ENCODE measurements around the gene TP63. TPM values are rescaled to one million over a fixed set of nuclear protein-coding genes. Genes with fewer than 3 reads are reported as not detected.
"Not testable (repeated sequence)": the region's sequence is repeated elsewhere in the genome, so short reads cannot be mapped to it uniquely, and the experiment has no call there.

TP63 gene
- total RNA-seq, 4 donors from 2014 or later = 1.5 to 2.5 TPM; not detected in 2

- Histone ChIP-seq H3K4me3 (no peak overlapping the region), H3K27ac (no peak overlapping the region), H3K9me3 (no peaks in the 10 kb centered on the region), H3K4me1 (no peaks in the 10 kb centered on the region), H3K27me3 (no peaks in the 10 kb centered on the region), H3K36me3 (no peaks in the 10 kb centered on the region)
- DNase-seq = no peak
- intact Hi-C loops (cut with DNase I; ENCODE audit: low total_unique reads) = no loop called here
- no peak for TF ChIP-seq CTCF (IDR thresholded peaks at IDR 0.05)
- TF ChIP-seq POLR2A (IDR thresholded peaks at IDR 0.05) = no peak
Measured at GRCh38 chr3:189588070-189588469, 43.1 kb upstream of the TP63 start.

GRCh38 chr3:189588475-189589178, 42.6 kb upstream of the TP63 start:
- H3K27me3 ChIP-seq = no peaks in the 10 kb centered on the region
- H3K4me1 ChIP-seq = no peaks in the 10 kb centered on the region
- intact Hi-C loops (cut with DNase I; ENCODE audit: low total_unique reads) = no loop called here
- DNase-seq = no peak
- no peaks in the 10 kb centered on the region for H3K9me3 ChIP-seq
- H3K27ac ChIP-seq = no peak overlapping the region
- no peak overlapping the region for H3K4me3 ChIP-seq
- TF ChIP-seq POLR2A (IDR thresholded peaks at IDR 0.05) (no peak), CTCF (IDR thresholded peaks at IDR 0.05) (no peak)
- H3K36me3 ChIP-seq = no peaks in the 10 kb centered on the region

- Histone ChIP-seq H3K4me3 (no peak overlapping the region), H3K4me1 (no peaks in the 10 kb centered on the region), H3K27ac (no peak overlapping the region), H3K36me3 (no peaks in the 10 kb centered on the region), H3K27me3 (no peaks in the 10 kb centered on the region), H3K9me3 (no peaks in the 10 kb centered on the region)
- TF ChIP-seq CTCF (IDR thresholded peaks at IDR 0.05) (no peak), POLR2A (IDR thresholded peaks at IDR 0.05) (no peak)
- no peak for DNase-seq
- intact Hi-C loops (cut with DNase I; ENCODE audit: low total_unique reads) = no loop called here
Measured at GRCh38 chr3:189589179-189589569, 42.0 kb upstream of the TP63 start.

- no peak overlapping the region for H3K27ac ChIP-seq
- H3K4me3 ChIP-seq = no peak overlapping the region
- TF ChIP-seq POLR2A (IDR thresholded peaks at IDR 0.05) (no peak), CTCF (IDR thresholded peaks at IDR 0.05) (no peak)
- no peaks in the 10 kb centered on the region for H3K27me3 ChIP-seq
- no peak for DNase-seq
- no peaks in the 10 kb centered on the region for H3K4me1 ChIP-seq
- no peaks in the 10 kb centered on the region for H3K9me3 ChIP-seq
- no peaks in the 10 kb centered on the region for H3K36me3 ChIP-seq
- intact Hi-C loops (cut with DNase I; ENCODE audit: low total_unique reads) = no loop called here
Measured at GRCh38 chr3:189590223-189590622, 41.0 kb upstream of the TP63 start.

- Histone ChIP-seq H3K4me1 (no peaks in the 10 kb centered on the region), H3K4me3 (no peak overlapping the region), H3K36me3 (no peaks in the 10 kb centered on the region), H3K27me3 (no peaks in the 10 kb centered on the region), H3K9me3 (no peaks in the 10 kb centered on the region), H3K27ac (no peak overlapping the region)
- no peak for DNase-seq
- intact Hi-C loops (cut with DNase I; ENCODE audit: low total_unique reads) = no loop called here
- TF ChIP-seq POLR2A (IDR thresholded peaks at IDR 0.05) = no peak
- no peak for TF ChIP-seq CTCF (IDR thresholded peaks at IDR 0.05)
Measured at GRCh38 chr3:189593581-189593980, 37.6 kb upstream of the TP63 start.

- not testable (repeated sequence) for H3K4me1 ChIP-seq, H3K27ac ChIP-seq
Measured at GRCh38 chr3:189596078-189596979, 34.9 kb upstream of the TP63 start.

More at GRCh38 chr3:189596078-189596979, 34.9 kb upstream of the TP63 start:
- DNase-seq; H3K36me3 ChIP-seq; H3K4me3 ChIP-seq; H3K9me3 ChIP-seq; intact Hi-C loops (cut with DNase I; ENCODE audit: low total_unique reads); H3K27me3 ChIP-seq: not testable (repeated sequence)

All from uterus (tissue), 4 donors.